Measurements from ENCODE around the gene PDGFRB. TPM values are rescaled to one million over a fixed set of nuclear protein-coding genes. Genes with fewer than 3 reads are reported as not detected.

The PDGFRB gene
- total RNA-seq, 1 experiment from 2014 or later: 0.34 TPM

DNA sequence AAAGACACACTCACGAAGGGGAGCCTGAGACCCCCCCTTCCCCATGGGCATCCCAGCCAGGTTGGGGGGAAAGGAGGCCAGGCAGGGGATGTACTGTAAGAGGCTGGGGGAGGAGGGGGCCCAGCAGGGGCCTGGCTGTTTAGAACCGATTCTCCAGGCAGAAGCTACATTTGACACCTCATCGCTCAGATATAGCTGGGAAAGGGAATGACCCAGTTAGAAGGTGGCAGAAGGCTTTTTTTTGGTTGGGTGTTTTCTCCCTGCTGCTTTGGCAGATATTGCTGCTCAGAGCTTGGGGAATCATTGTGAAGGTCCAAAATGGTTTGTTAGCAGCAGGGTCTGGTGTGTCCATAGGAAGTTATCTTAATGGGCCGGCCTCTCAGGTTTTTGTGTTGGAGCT, 16.9 kb upstream of the PDGFRB start:
- no TSS peak for BruUV-seq (replicated peaks)
- POLR2A ChIA-PET: no interaction called here
- peaks cover 9% of the 10 kb centered on the region for H3K27me3 ChIP-seq (ENCODE audit: insufficient read depth, low read length)

More for the DNA sequence above, 16.9 kb upstream of the PDGFRB start:
- Histone ChIP-seq H3K4me3 (replicated peaks in 1 of 2; ENCODE audit: low read depth in 1 of 2, low read length in 2 of 2) (no peak overlapping the region), H3K27ac (ENCODE audit: low read depth, low read length) (no peak overlapping the region), H3K4me2 (ENCODE audit: low read length) (no peak overlapping the region), H2AFZ (ENCODE audit: low read depth, low read length, poor library complexity, severe bottlenecking) (no peak overlapping the region), H3K4me1 (ENCODE audit: control insufficient read depth in 1 of 2, insufficient read depth in 2 of 2, low read length in 2 of 2) (no peaks in the 10 kb centered on the region), H3K9me3 (ENCODE audit: control insufficient read depth in 1 of 2, insufficient read depth in 1 of 2, low read depth in 1 of 2, low read length in 2 of 2) (no peaks in the 10 kb centered on the region), H4K20me1 (ENCODE audit: insufficient read depth) (no peaks in the 10 kb centered on the region), H3K9ac (ENCODE audit: low read length) (no peak overlapping the region), H3K9me2 (ENCODE audit: insufficient read depth) (no peaks in the 10 kb centered on the region), H3K79me2 (ENCODE audit: insufficient read depth, low read length) (no peaks in the 10 kb centered on the region), H3K36me3 (ENCODE audit: control insufficient read depth in 1 of 2, insufficient read depth in 2 of 2, low read length in 2 of 2) (no peaks in the 10 kb centered on the region)
- TF ChIP-seq SRF (IDR thresholded peaks at IDR 0.05; ENCODE audit: low read depth) (no peak), RAD21 (IDR thresholded peaks at IDR 0.05; ENCODE audit: low read depth) (no peak), YY1 (IDR thresholded peaks at IDR 0.05; ENCODE audit: extremely low read depth, insufficient replicate concordance, low read depth, low read length) (no peak), TCF7L2 (IDR thresholded peaks at IDR 0.05; ENCODE audit: borderline replicate concordance, extremely low read depth, insufficient read depth, insufficient read length) (no peak), POLR2A (IDR thresholded peaks at IDR 0.05; ENCODE audit: borderline replicate concordance, extremely low read depth, insufficient read depth, insufficient read length) (no peak), CBX3 (IDR thresholded peaks at IDR 0.05; ENCODE audit: low read depth) (no peak), EZH2 (IDR thresholded peaks at IDR 0.05) (no peak), ZNF274 (IDR thresholded peaks at IDR 0.05; ENCODE audit: low read depth, low read length) (no peak), SIN3A (IDR thresholded peaks at IDR 0.05; ENCODE audit: low read depth) (no peak), POLR2AphosphoS5 (IDR thresholded peaks at IDR 0.05; ENCODE audit: low read depth, low read length) (no peak), EGR1 (IDR thresholded peaks at IDR 0.05; ENCODE audit: low read depth) (no peak), ZFX (IDR thresholded peaks at IDR 0.05) (no peak), SP1 (IDR thresholded peaks at IDR 0.05; ENCODE audit: low read depth) (no peak)
- TF ChIP-seq, protein P1, sequence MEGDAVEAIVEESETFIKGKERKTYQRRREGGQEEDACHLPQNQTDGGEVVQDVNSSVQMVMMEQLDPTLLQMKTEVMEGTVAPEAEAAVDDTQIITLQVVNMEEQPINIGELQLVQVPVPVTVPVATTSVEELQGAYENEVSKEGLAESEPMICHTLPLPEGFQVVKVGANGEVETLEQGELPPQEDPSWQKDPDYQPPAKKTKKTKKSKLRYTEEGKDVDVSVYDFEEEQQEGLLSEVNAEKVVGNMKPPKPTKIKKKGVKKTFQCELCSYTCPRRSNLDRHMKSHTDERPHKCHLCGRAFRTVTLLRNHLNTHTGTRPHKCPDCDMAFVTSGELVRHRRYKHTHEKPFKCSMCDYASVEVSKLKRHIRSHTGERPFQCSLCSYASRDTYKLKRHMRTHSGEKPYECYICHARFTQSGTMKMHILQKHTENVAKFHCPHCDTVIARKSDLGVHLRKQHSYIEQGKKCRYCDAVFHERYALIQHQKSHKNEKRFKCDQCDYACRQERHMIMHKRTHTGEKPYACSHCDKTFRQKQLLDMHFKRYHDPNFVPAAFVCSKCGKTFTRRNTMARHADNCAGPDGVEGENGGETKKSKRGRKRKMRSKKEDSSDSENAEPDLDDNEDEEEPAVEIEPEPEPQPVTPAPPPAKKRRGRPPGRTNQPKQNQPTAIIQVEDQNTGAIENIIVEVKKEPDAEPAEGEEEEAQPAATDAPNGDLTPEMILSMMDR (IDR thresholded peaks at IDR 0.05 in 2 of 3, conservative IDR thresholded peaks at IDR 0.05 in 1 of 3; ENCODE audit: borderline replicate concordance in 1 of 3, insufficient read depth in 1 of 3, low read depth in 2 of 3, low read length in 2 of 3): no peak
- TF ChIP-seq, protein P2, sequence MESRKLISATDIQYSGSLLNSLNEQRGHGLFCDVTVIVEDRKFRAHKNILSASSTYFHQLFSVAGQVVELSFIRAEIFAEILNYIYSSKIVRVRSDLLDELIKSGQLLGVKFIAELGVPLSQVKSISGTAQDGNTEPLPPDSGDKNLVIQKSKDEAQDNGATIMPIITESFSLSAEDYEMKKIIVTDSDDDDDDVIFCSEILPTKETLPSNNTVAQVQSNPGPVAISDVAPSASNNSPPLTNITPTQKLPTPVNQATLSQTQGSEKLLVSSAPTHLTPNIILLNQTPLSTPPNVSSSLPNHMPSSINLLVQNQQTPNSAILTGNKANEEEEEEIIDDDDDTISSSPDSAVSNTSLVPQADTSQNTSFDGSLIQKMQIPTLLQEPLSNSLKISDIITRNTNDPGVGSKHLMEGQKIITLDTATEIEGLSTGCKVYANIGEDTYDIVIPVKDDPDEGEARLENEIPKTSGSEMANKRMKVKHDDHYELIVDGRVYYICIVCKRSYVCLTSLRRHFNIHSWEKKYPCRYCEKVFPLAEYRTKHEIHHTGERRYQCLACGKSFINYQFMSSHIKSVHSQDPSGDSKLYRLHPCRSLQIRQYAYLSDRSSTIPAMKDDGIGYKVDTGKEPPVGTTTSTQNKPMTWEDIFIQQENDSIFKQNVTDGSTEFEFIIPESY (IDR thresholded peaks at IDR 0.05; ENCODE audit: extremely low read depth, insufficient replicate concordance, low read length): no peak
- TF ChIP-seq, protein P3, sequence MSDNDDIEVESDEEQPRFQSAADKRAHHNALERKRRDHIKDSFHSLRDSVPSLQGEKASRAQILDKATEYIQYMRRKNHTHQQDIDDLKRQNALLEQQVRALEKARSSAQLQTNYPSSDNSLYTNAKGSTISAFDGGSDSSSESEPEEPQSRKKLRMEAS (IDR thresholded peaks at IDR 0.05): no peak
- TF ChIP-seq, protein P4, sequence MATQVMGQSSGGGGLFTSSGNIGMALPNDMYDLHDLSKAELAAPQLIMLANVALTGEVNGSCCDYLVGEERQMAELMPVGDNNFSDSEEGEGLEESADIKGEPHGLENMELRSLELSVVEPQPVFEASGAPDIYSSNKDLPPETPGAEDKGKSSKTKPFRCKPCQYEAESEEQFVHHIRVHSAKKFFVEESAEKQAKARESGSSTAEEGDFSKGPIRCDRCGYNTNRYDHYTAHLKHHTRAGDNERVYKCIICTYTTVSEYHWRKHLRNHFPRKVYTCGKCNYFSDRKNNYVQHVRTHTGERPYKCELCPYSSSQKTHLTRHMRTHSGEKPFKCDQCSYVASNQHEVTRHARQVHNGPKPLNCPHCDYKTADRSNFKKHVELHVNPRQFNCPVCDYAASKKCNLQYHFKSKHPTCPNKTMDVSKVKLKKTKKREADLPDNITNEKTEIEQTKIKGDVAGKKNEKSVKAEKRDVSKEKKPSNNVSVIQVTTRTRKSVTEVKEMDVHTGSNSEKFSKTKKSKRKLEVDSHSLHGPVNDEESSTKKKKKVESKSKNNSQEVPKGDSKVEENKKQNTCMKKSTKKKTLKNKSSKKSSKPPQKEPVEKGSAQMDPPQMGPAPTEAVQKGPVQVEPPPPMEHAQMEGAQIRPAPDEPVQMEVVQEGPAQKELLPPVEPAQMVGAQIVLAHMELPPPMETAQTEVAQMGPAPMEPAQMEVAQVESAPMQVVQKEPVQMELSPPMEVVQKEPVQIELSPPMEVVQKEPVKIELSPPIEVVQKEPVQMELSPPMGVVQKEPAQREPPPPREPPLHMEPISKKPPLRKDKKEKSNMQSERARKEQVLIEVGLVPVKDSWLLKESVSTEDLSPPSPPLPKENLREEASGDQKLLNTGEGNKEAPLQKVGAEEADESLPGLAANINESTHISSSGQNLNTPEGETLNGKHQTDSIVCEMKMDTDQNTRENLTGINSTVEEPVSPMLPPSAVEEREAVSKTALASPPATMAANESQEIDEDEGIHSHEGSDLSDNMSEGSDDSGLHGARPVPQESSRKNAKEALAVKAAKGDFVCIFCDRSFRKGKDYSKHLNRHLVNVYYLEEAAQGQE (IDR thresholded peaks at IDR 0.05; ENCODE audit: low read depth): no peak
- TF ChIP-seq, protein P5, sequence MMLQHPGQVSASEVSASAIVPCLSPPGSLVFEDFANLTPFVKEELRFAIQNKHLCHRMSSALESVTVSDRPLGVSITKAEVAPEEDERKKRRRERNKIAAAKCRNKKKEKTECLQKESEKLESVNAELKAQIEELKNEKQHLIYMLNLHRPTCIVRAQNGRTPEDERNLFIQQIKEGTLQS (IDR thresholded peaks at IDR 0.05): no peak
- intact Hi-C loops (cut with micrococcal nuclease): no loop called here
- DNase-seq (ENCODE audit: low read depth, low spot score) (no peak), ATAC-seq (no peak)
- ChIA-PET CTCF (no interaction called here), RAD21 (ENCODE audit: low non-redundant PET in 1 of 2, low total read pairs in 2 of 2, uncharacterized antibody in 2 of 2, unreplicated experiment in 2 of 2) (no interaction called here)

Measured in HCT116 (cell line).